Fibroblast of mammary gland (primary cell): Measurements from ENCODE around the gene FUT8.
A peak's percentile ranks its signal among the peaks of the same experiment; 100 is the strongest.

Source experiments
- DNase-seq: peaks from one replicate; pipeline ENCODE4 v3.0.0-alpha.2; 2010; ENCODE audit warnings: low read depth
- H3K4me3 ChIP-seq: 2 replicates; pipeline ENCODE4 v1.5.1; 2011; ENCODE audit warnings: low read depth, mild to moderate bottlenecking, low read length, moderate library complexity; ENCODE audit not compliant: control insufficient read depth
- CTCF ChIP-seq: conservative IDR thresholded peaks from 2 replicates; pipeline ENCODE4 v1.5.1; 2011; ENCODE audit warnings: low read depth, low read length, inconsistent platforms; ENCODE audit not compliant: control insufficient read depth, insufficient read depth

The FUT8 gene

GRCh38 chr14:65790172-65790815 is 377.8 kb downstream of the FUT8 start:
- H3K4me3 ChIP-seq: no peak overlapping the region
- no peak for TF ChIP-seq CTCF
- DNase-seq: no peak

- TF ChIP-seq CTCF: no peak
- H3K4me3 ChIP-seq: no peak overlapping the region
- peak; percentile 35 for DNase-seq
Observed at GRCh38 chr14:65791191-65791981, 378.9 kb downstream of the FUT8 start.

GRCh38 chr14:65792208-65792905 is 379.8 kb downstream of the FUT8 start:
- DNase-seq: peak; percentile 29
- TF ChIP-seq CTCF: no peak
- no peak overlapping the region for H3K4me3 ChIP-seq
